HFFc6 (cell line): ENCODE results near the gene SMTNL2. TPM values are rescaled to one million over a fixed set of nuclear protein-coding genes. Genes with fewer than 3 reads are reported as not detected.

Experiments
- DNase-seq: peaks from one replicate; pipeline ENCODE4 v3.0.0-alpha.2; 2018
- H3K27ac Mint-ChIP-seq: 2 replicates; pipeline ENCODE4 v1.8.0; 2020; ENCODE audit warnings: mild to moderate bottlenecking, mixed read lengths
- H3K27me3 Mint-ChIP-seq: 2 replicates; pipeline ENCODE4 v1.8.0; 2021; ENCODE audit warnings: mild to moderate bottlenecking, moderate library complexity, mixed read lengths; ENCODE audit not compliant: insufficient read depth
- H3K36me3 Mint-ChIP-seq: 2 replicates; pipeline ENCODE4 v1.8.0; 2021; ENCODE audit warnings: low read depth, mixed read lengths
- H3K4me1 Mint-ChIP-seq: 2 replicates; pipeline ENCODE4 v1.8.0; 2020; ENCODE audit warnings: low read depth, mixed read lengths
- H3K4me3 Mint-ChIP-seq: 2 replicates; pipeline ENCODE4 v1.8.0; 2020; ENCODE audit warnings: mild to moderate bottlenecking, moderate library complexity, mixed read lengths
- H3K9me3 Mint-ChIP-seq: 2 replicates; pipeline ENCODE4 v1.8.0; 2020; ENCODE audit warnings: mild to moderate bottlenecking, mixed read lengths
- total RNA-seq, 6 experiments: library from RNA; stranded (reverse); fragmentation: NEBNext Ultra II Directional; extraction: Animal tissue kit (Norgen Biotek cat#: 25700); gene quantifications; 2 replicates in 1 of 6; 3 replicates in 5 of 6; pipeline ENCODE4 v1.2.3, GENCODE V29; 2021
- TF ChIP-seq, protein P1 (sequence below): fragments of 200-600 bp; sonication (generic); IDR thresholded peaks from 2 replicates; pipeline ENCODE4 v1.5.0; 2021; ENCODE audit warnings: antibody characterized with exemption, mild to moderate bottlenecking

Gene SMTNL2
- total RNA-seq, 6 experiments from 2014 or later = not detected

DNA sequence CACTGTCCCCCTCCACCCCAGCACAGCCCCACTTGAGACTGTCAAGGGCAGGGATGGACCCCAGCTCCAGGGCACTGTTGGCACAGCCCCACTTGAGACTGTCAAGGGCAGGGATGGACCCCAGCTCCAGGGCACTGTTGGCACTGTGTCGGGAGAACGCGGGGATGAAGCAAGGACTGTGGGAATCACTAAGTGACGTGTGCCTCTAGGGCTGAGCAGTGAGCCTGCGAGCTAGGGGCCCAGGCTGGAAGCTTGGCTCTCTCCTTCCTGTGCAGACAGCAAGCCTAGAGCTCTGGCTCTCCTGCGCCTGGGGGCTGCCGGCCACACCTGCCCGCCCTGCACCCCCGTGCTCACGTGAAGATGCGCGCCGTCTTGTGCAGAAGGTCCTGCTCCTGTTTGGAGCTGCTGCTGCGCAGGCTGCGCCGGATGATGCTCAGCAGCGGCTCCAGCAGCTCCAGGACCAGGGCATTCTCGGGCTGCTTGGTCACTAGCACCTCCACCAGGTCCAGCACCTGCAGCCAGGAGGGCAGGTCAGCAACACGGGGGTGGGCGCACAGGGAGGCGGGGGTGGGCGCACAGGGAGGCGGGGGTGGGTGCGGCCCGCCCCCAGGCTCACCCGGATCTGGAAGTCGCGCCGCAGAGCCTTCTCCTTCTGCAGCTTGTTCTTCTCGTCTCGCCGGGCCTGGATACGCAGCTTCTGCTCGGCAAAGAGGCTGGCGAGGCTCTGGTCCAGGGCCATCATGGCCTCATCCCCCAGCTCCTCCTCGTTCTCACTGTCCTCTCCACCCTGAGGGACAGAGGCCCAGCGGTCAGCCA lies 40.0 kb upstream of the SMTNL2 start:
- H3K9me3 Mint-ChIP-seq = no peaks in the 10 kb centered on the region

DNA sequence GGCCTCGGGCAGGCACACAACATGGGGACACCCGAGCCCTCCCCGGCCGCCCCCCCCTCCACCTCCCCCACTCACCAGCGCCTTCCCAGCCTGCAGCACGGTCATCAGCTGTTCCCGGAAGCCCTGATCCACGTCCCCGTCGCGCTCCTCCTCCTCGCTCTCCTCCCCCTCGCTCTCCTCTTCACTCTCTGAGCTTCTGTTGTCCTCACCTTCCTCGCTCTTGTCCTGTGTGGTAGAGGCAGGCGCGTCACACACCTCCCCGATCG lies 39.4 kb upstream of the SMTNL2 start:
- H3K9me3 Mint-ChIP-seq = no peaks in the 10 kb centered on the region
- DNase-seq = no peak
- peaks cover 4% of the 10 kb centered on the region; the same call in 1 of the 2 replicates for H3K4me1 Mint-ChIP-seq
- H3K4me3 Mint-ChIP-seq = no peak overlapping the region
- TF ChIP-seq, protein P1, sequence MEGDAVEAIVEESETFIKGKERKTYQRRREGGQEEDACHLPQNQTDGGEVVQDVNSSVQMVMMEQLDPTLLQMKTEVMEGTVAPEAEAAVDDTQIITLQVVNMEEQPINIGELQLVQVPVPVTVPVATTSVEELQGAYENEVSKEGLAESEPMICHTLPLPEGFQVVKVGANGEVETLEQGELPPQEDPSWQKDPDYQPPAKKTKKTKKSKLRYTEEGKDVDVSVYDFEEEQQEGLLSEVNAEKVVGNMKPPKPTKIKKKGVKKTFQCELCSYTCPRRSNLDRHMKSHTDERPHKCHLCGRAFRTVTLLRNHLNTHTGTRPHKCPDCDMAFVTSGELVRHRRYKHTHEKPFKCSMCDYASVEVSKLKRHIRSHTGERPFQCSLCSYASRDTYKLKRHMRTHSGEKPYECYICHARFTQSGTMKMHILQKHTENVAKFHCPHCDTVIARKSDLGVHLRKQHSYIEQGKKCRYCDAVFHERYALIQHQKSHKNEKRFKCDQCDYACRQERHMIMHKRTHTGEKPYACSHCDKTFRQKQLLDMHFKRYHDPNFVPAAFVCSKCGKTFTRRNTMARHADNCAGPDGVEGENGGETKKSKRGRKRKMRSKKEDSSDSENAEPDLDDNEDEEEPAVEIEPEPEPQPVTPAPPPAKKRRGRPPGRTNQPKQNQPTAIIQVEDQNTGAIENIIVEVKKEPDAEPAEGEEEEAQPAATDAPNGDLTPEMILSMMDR = no peak
- H3K27ac Mint-ChIP-seq = no peak overlapping the region
- H3K36me3 Mint-ChIP-seq = no peaks in the 10 kb centered on the region
- H3K27me3 Mint-ChIP-seq = peaks cover 6% of the 10 kb centered on the region

More for the DNA sequence above, 40.0 kb upstream of the SMTNL2 start:
- no peak for DNase-seq
- Mint-ChIP-seq H3K4me3 (no peak overlapping the region), H3K4me1 (peaks cover 3% of the 10 kb centered on the region; the same call in 1 of the 2 replicates), H3K36me3 (no peaks in the 10 kb centered on the region), H3K27ac (no peak overlapping the region), H3K27me3 (peaks cover 6% of the 10 kb centered on the region)
- TF ChIP-seq, protein P1 = no peak

DNA sequence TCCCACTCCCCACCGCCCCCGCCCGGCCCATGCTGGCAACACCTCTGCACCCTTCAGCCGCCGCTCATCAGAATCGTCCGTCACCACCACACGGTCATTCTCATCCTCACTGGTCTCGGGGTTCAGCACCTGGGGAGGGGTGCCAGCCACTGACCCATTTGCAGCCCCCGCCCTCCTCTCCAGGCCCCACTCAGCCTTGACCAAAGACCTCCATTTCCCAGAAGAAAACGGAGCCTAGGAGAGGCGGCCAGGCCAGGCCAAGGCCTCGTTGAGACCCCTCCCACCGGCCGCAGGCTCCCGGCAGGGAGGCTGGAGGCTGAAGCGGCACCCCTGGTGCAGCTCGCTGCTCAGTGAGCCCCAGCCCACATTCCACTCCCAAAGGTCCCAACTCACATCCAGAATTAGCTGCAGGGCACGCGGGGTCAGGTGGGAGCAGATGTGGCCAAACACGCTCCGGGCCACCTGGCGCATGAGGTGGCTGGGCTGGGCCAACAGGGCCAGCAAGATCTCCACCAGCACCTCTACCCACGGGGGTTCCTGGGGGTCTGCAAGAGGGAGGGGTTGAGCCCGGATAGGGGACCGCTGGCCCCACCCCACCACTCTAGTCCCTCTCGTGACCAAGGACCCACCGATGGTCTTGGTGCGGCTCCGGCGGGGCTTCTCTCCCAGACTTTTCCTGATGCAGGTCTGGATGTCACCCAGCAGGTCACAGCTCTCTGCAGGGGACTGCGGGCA lies 38.9 kb upstream of the SMTNL2 start:
- H3K9me3 Mint-ChIP-seq = no peaks in the 10 kb centered on the region
- peaks cover 4% of the 10 kb centered on the region; the same call in 1 of the 2 replicates for H3K4me1 Mint-ChIP-seq
- TF ChIP-seq, protein P1 = no peak
- no peak for DNase-seq
- H3K27me3 Mint-ChIP-seq = peaks cover 6% of the 10 kb centered on the region
- H3K4me3 Mint-ChIP-seq = no peak overlapping the region
- no peak overlapping the region for H3K27ac Mint-ChIP-seq
- H3K36me3 Mint-ChIP-seq = no peaks in the 10 kb centered on the region

DNA sequence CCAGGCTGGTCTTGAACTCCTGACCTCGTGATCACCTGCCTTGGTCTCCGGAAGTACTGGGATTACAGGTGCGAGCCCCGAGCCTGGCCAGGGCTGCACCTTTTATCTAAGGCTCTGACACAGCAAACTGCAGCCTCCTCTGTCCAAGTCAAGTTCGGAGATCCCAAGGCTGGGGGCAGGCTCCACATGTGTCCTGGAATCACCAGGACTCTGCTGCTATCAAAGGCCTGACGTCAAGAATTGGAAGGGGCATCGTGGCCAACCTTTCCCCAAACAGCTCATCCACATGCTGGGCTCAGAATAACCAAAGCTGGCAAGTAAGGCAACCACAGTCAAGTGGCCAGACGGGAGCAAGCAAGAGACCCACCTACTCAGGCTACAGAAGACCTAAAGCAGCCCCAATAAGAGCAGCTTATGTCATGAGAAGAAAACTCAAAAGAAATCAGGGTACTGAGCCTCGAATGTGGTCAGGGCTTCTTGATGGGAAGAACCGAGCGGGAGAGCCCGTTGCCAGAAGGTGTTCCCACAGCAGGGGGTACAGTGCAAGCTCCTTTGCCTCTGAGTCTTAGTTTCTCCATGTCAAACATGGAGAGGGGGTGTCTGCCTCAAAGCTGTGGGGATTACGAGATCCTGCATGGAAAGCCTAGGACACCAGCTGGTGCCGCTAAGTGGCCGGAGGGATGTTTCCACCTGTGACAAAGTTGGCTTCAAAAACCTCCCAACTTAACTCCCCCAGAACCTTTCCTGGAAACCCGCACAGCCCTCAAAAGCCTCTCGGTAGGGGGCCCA lies 37.0 kb upstream of the SMTNL2 start:
- no peaks in the 10 kb centered on the region for H3K9me3 Mint-ChIP-seq
- no peak overlapping the region for H3K27ac Mint-ChIP-seq
- TF ChIP-seq, protein P1 = no peak
- H3K4me3 Mint-ChIP-seq = no peak overlapping the region
- H3K36me3 Mint-ChIP-seq = peaks cover 7% of the 10 kb centered on the region
- no peak for DNase-seq
- H3K27me3 Mint-ChIP-seq = peaks cover 6% of the 10 kb centered on the region
- peaks cover 4% of the 10 kb centered on the region; the same call in 1 of the 2 replicates for H3K4me1 Mint-ChIP-seq

DNA sequence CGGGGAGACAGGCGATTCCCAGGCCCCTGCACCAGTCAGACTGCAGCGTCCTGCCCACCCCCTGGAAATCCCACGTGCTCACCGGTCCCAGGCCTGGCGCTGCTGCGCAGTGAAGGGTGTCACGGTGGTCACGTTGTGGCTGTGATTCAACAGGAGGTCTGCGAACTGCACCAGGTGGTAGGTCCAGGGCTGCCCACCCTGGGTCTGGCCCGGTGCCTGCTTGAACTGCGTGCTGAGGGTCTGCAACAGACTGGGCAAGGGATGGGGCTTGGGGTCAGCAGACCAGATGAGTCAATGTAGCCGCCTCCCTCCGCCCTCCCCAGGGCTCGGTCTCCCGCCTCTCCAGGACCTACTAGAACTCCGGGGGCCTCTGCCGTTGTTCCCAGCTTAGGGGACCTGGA lies 36.3 kb upstream of the SMTNL2 start:
- H3K4me1 Mint-ChIP-seq = peaks cover 4% of the 10 kb centered on the region; the same call in 1 of the 2 replicates
- peaks cover 7% of the 10 kb centered on the region for H3K36me3 Mint-ChIP-seq
- H3K27me3 Mint-ChIP-seq = peaks cover 6% of the 10 kb centered on the region
- H3K27ac Mint-ChIP-seq = no peak overlapping the region
- no peak for DNase-seq
- no peak overlapping the region for H3K4me3 Mint-ChIP-seq
- no peaks in the 10 kb centered on the region for H3K9me3 Mint-ChIP-seq
- TF ChIP-seq, protein P1 = no peak
